Measurements from ENCODE around the gene KCNJ5. TPM values are rescaled to one million over a fixed set of nuclear protein-coding genes. Genes with fewer than 3 reads are reported as not detected.

Gene KCNJ5
- total RNA-seq, 1 donor, result 0.36 TPM

GRCh38 chr11:128854841-128855240 is 36.3 kb upstream of the KCNJ5 start:
- Histone ChIP-seq H3K36me3 (ENCODE audit: insufficient read depth, low read length) (no peaks in the 10 kb centered on the region), H3K27me3 (ENCODE audit: insufficient read depth, low read length) (no peaks in the 10 kb centered on the region)
- no peak for DNase-seq (ENCODE audit: insufficient read length, low spot score, missing footprints)

GRCh38 chr11:128856241-128856640 is 34.9 kb upstream of the KCNJ5 start:
- no peak for DNase-seq (ENCODE audit: insufficient read length, low spot score, missing footprints)
- Histone ChIP-seq H3K4me1 (ENCODE audit: insufficient read depth, low read length) (peaks cover 13% of the 10 kb centered on the region), H3K4me2 (ENCODE audit: insufficient read depth, low read length) (no peak overlapping the region), H3K27me3 (ENCODE audit: insufficient read depth, low read length) (no peaks in the 10 kb centered on the region), H3K4me3 (ENCODE audit: insufficient read depth, low read length) (no peak overlapping the region), H4K20me1 (ENCODE audit: insufficient read depth, low read length) (no peaks in the 10 kb centered on the region), H3K79me2 (ENCODE audit: insufficient read depth, low read length) (no peaks in the 10 kb centered on the region), H3K36me3 (ENCODE audit: insufficient read depth, low read length) (no peaks in the 10 kb centered on the region), H3K27ac (ENCODE audit: low read depth, low read length) (no peak overlapping the region), H2AFZ (ENCODE audit: low read length) (no peak overlapping the region), H3K9me3 (ENCODE audit: low read depth, low read length) (no peaks in the 10 kb centered on the region)
- TF ChIP-seq CTCF (IDR thresholded peaks at IDR 0.05; ENCODE audit: extremely low read depth, low read depth, low read length), result no peak

More at GRCh38 chr11:128854841-128855240, 36.3 kb upstream of the KCNJ5 start:
- H3K27ac ChIP-seq (ENCODE audit: low read depth, low read length), result no peak overlapping the region
- no peak overlapping the region for H2AFZ ChIP-seq (ENCODE audit: low read length)
- H3K4me3 ChIP-seq (ENCODE audit: insufficient read depth, low read length), result no peak overlapping the region
- no peaks in the 10 kb centered on the region for H4K20me1 ChIP-seq (ENCODE audit: insufficient read depth, low read length)
- no peaks in the 10 kb centered on the region for H3K79me2 ChIP-seq (ENCODE audit: insufficient read depth, low read length)
- TF ChIP-seq CTCF (IDR thresholded peaks at IDR 0.05; ENCODE audit: extremely low read depth, low read depth, low read length), result no peak
- no peaks in the 10 kb centered on the region for H3K9me3 ChIP-seq (ENCODE audit: low read depth, low read length)
- H3K4me1 ChIP-seq (ENCODE audit: insufficient read depth, low read length), result no peaks in the 10 kb centered on the region
- no peak overlapping the region for H3K4me2 ChIP-seq (ENCODE audit: insufficient read depth, low read length)

- Histone ChIP-seq H3K4me2 (ENCODE audit: insufficient read depth, low read length) (no peak overlapping the region), H4K20me1 (ENCODE audit: insufficient read depth, low read length) (no peaks in the 10 kb centered on the region), H3K9me3 (ENCODE audit: low read depth, low read length) (no peaks in the 10 kb centered on the region), H2AFZ (ENCODE audit: low read length) (no peak overlapping the region), H3K79me2 (ENCODE audit: insufficient read depth, low read length) (no peaks in the 10 kb centered on the region), H3K36me3 (ENCODE audit: insufficient read depth, low read length) (no peaks in the 10 kb centered on the region), H3K4me1 (ENCODE audit: insufficient read depth, low read length) (peaks cover 18% of the 10 kb centered on the region), H3K27ac (ENCODE audit: low read depth, low read length) (no peak overlapping the region), H3K4me3 (ENCODE audit: insufficient read depth, low read length) (no peak overlapping the region), H3K27me3 (ENCODE audit: insufficient read depth, low read length) (no peaks in the 10 kb centered on the region)
- DNase-seq (ENCODE audit: insufficient read length, low spot score, missing footprints), result no peak
- no peak for TF ChIP-seq CTCF (IDR thresholded peaks at IDR 0.05; ENCODE audit: extremely low read depth, low read depth, low read length)
Observed at GRCh38 chr11:128857341-128857740, 33.8 kb upstream of the KCNJ5 start.

- no peak overlapping the region for H3K27ac ChIP-seq (ENCODE audit: low read depth, low read length)
- H4K20me1 ChIP-seq (ENCODE audit: insufficient read depth, low read length), result no peaks in the 10 kb centered on the region
- no peaks in the 10 kb centered on the region for H3K27me3 ChIP-seq (ENCODE audit: insufficient read depth, low read length)
- peak; percentile 83 for TF ChIP-seq CTCF (IDR thresholded peaks at IDR 0.05; ENCODE audit: extremely low read depth, low read depth, low read length)
- peaks cover 33% of the 10 kb centered on the region for H3K4me1 ChIP-seq (ENCODE audit: insufficient read depth, low read length)
- H3K4me3 ChIP-seq (ENCODE audit: insufficient read depth, low read length), result no peak overlapping the region
- H3K4me2 ChIP-seq (ENCODE audit: insufficient read depth, low read length), result no peak overlapping the region
- H3K9me3 ChIP-seq (ENCODE audit: low read depth, low read length), result no peaks in the 10 kb centered on the region
- no peaks in the 10 kb centered on the region for H3K79me2 ChIP-seq (ENCODE audit: insufficient read depth, low read length)
- no peaks in the 10 kb centered on the region for H3K36me3 ChIP-seq (ENCODE audit: insufficient read depth, low read length)
- DNase-seq (ENCODE audit: insufficient read length, low spot score, missing footprints), result peak; percentile 88
- peak overlapping the region; percentile 41 for H2AFZ ChIP-seq (ENCODE audit: low read length)
Observed at GRCh38 chr11:128859563-128860441, 31.4 kb upstream of the KCNJ5 start.
